ENCODE measurements around the gene TNNT2.

Gene TNNT2

GRCh38 chr1:201376107-201376463 lies 1.4 kb downstream of the TNNT2 start:
- DNase-seq: no peak

GRCh38 chr1:201375169-201375568 lies 2.3 kb downstream of the TNNT2 start:
- DNase-seq: no peak

- DNase-seq: no peak
Measured at GRCh38 chr1:201374364-201374763, 3.1 kb downstream of the TNNT2 start.

GRCh38 chr1:201371792-201372191 lies 5.7 kb downstream of the TNNT2 start:
- DNase-seq: no peak

- DNase-seq: no peak
Measured at GRCh38 chr1:201371276-201371675, 6.2 kb downstream of the TNNT2 start.

GRCh38 chr1:201370500-201370899 lies 7.0 kb downstream of the TNNT2 start:
- no peak for DNase-seq

- no peak for DNase-seq
Measured at GRCh38 chr1:201369209-201369608, 8.3 kb downstream of the TNNT2 start.

GRCh38 chr1:201366696-201367095 lies 10.8 kb downstream of the TNNT2 start:
- DNase-seq: no peak

- DNase-seq: peak; percentile 12
Measured at GRCh38 chr1:201365251-201365650, 12.2 kb downstream of the TNNT2 start.

- DNase-seq: no peak
Measured at GRCh38 chr1:201364808-201365105, 12.7 kb downstream of the TNNT2 start.

- peak; percentile 24 for DNase-seq
Measured at GRCh38 chr1:201363467-201363866, 14.0 kb downstream of the TNNT2 start.

- DNase-seq: peak; percentile 17
Measured at GRCh38 chr1:201362906-201363305, 14.6 kb downstream of the TNNT2 start.

GRCh38 chr1:201361652-201362504 lies 15.6 kb downstream of the TNNT2 start:
- peak; percentile 40 for DNase-seq

GRCh38 chr1:201360901-201361651 lies 16.4 kb downstream of the TNNT2 start:
- DNase-seq: peak; percentile 32

- peak; percentile 15 for DNase-seq
Measured at GRCh38 chr1:201360486-201360885, 17.0 kb downstream of the TNNT2 start.

- no peak for DNase-seq
Measured at GRCh38 chr1:201359873-201360210, 17.6 kb downstream of the TNNT2 start.

- DNase-seq: peak; percentile 25
Measured at GRCh38 chr1:201359031-201359872, 18.2 kb downstream of the TNNT2 start.

- DNase-seq: peak; percentile 13
Measured at GRCh38 chr1:201358596-201358995, 18.9 kb downstream of the TNNT2 start.

GRCh38 chr1:201357636-201358348 lies 19.7 kb downstream of the TNNT2 start:
- DNase-seq: peak; percentile 10

- peak; percentile 9 for DNase-seq
Measured at GRCh38 chr1:201357211-201357610, 20.3 kb downstream of the TNNT2 start.

- DNase-seq: peak; percentile 13
Measured at GRCh38 chr1:201356701-201357100, 20.8 kb downstream of the TNNT2 start.

GRCh38 chr1:201356236-201356635 lies 21.2 kb downstream of the TNNT2 start:
- no peak for DNase-seq

- peak; percentile 4 for DNase-seq
Measured at GRCh38 chr1:201355471-201355870, 22.0 kb downstream of the TNNT2 start.
